Mesenchymal stem cell (in vitro differentiated cells and primary cell): Measurements from ENCODE around the gene CRHR1.

Source experiments
- DNase-seq: peaks from one replicate; pipeline ENCODE4 v3.0.0-alpha.2; 2013
- H2AFZ ChIP-seq: one replicate; pipeline ENCODE4 v1.6.1; 2013; ENCODE audit warnings: low read depth, mild to moderate bottlenecking, control low read depth, inconsistent platforms, low read length, moderate library complexity
- H2AK5ac ChIP-seq: 2 replicates; pipeline ENCODE4 v1.6.1; 2013; ENCODE audit warnings: low read length, moderate library complexity, mild to moderate bottlenecking, inconsistent platforms; ENCODE audit not compliant: severe bottlenecking
- H2BK120ac ChIP-seq: one replicate; pipeline ENCODE4 v1.6.1; 2013; ENCODE audit warnings: low read depth, mild to moderate bottlenecking, inconsistent platforms, low read length, moderate library complexity
- H2BK12ac ChIP-seq, 2 experiments: one replicate each; pipeline ENCODE4 v1.6.1; 2013; ENCODE audit warnings: inconsistent platforms in 2 of 2, low read length in 2 of 2, mild to moderate bottlenecking in 2 of 2, moderate library complexity in 2 of 2, control low read depth in 1 of 2
- H2BK15ac ChIP-seq: one replicate; pipeline ENCODE4 v1.6.1; 2013; ENCODE audit warnings: mild to moderate bottlenecking, low read depth, inconsistent platforms; ENCODE audit not compliant: poor library complexity, severe bottlenecking
- H2BK5ac ChIP-seq: 2 replicates; pipeline ENCODE4 v1.6.1; 2013; ENCODE audit warnings: low read depth, mild to moderate bottlenecking, low read length, control low read depth, inconsistent platforms; ENCODE audit not compliant: poor library complexity, severe bottlenecking
- H3K14ac ChIP-seq, 2 experiments: one replicate each; pipeline ENCODE4 v1.6.1; 2013; ENCODE audit warnings: inconsistent platforms in 2 of 2, low read length in 2 of 2, control low read depth in 1 of 2, mild to moderate bottlenecking in 1 of 2, moderate library complexity in 1 of 2
- H3K18ac ChIP-seq, 2 experiments: one replicate each; pipeline ENCODE4 v1.6.1; 2013; ENCODE audit warnings: inconsistent platforms in 2 of 2, low read length in 2 of 2, control low read depth in 1 of 2, low read depth in 1 of 2, mild to moderate bottlenecking in 1 of 2
- H3K23ac ChIP-seq, 2 experiments: one replicate each; pipeline ENCODE4 v1.6.1; 2013; ENCODE audit warnings: inconsistent platforms in 2 of 2, low read length in 2 of 2, mild to moderate bottlenecking in 2 of 2, moderate library complexity in 2 of 2, control low read depth in 1 of 2
- H3K27ac ChIP-seq: 2 replicates; pipeline ENCODE4 v1.5.1; 2013; ENCODE audit warnings: mild to moderate bottlenecking, moderate library complexity, low read length, control low read depth, inconsistent platforms; ENCODE audit not compliant: poor library complexity, severe bottlenecking
- H3K27me3 ChIP-seq, 2 experiments: 2 replicates each; pipeline versions ENCODE4 v1.6.1 to v1.7.0; 2013; ENCODE audit warnings: low read length in 2 of 2, mild to moderate bottlenecking in 2 of 2, moderate library complexity in 2 of 2, control low read depth in 1 of 2, inconsistent platforms in 1 of 2; ENCODE audit not compliant: control insufficient read depth in 1 of 2, insufficient read depth in 1 of 2
- H3K36me3 ChIP-seq, 2 experiments: 2 replicates each; pipeline versions ENCODE4 v1.6.1 to v1.7.0; 2013; ENCODE audit warnings: low read length in 2 of 2, control low read depth in 1 of 2, inconsistent platforms in 1 of 2, low read depth in 1 of 2, mild to moderate bottlenecking in 1 of 2; ENCODE audit not compliant: insufficient read depth in 2 of 2, control insufficient read depth in 1 of 2
- H3K4ac ChIP-seq, 2 experiments: one replicate each; pipeline ENCODE4 v1.6.1; 2013; ENCODE audit warnings: inconsistent platforms in 2 of 2, low read length in 2 of 2, mild to moderate bottlenecking in 2 of 2, moderate library complexity in 2 of 2, control low read depth in 1 of 2, low read depth in 1 of 2
- H3K4me1 ChIP-seq: 2 replicates; pipeline ENCODE4 v1.6.1; 2013; ENCODE audit warnings: low read depth, low read length, control low read depth; ENCODE audit not compliant: control insufficient read depth, insufficient read depth
- H3K4me2 ChIP-seq: 2 replicates; pipeline ENCODE4 v1.6.1; 2013; ENCODE audit warnings: low read length, mild to moderate bottlenecking, inconsistent platforms; ENCODE audit not compliant: poor library complexity, severe bottlenecking
- H3K4me3 ChIP-seq, 2 experiments: 2 replicates each; pipeline versions ENCODE4 v1.5.1 to v1.7.0; 2013; ENCODE audit warnings: low read length in 2 of 2, mild to moderate bottlenecking in 2 of 2, control low read depth in 1 of 2, low read depth in 1 of 2; ENCODE audit not compliant: insufficient read depth in 1 of 2
- H3K79me1 ChIP-seq: replicated peaks from 2 replicates; pipeline ENCODE4 v1.6.1; 2013; ENCODE audit warnings: mild to moderate bottlenecking, control low read depth, low read length, inconsistent platforms; ENCODE audit not compliant: poor library complexity, severe bottlenecking
- H3K9ac ChIP-seq: 2 replicates; pipeline ENCODE4 v1.7.0; 2013; ENCODE audit warnings: mild to moderate bottlenecking, low read length, moderate library complexity
- H3K9me3 ChIP-seq: 2 replicates; pipeline ENCODE4 v1.7.0; 2013; ENCODE audit warnings: mild to moderate bottlenecking, low read length; ENCODE audit not compliant: control insufficient read depth
- H4K8ac ChIP-seq: one replicate; pipeline ENCODE4 v1.6.1; 2013; ENCODE audit warnings: inconsistent platforms, mild to moderate bottlenecking, low read length, moderate library complexity
- H4K91ac ChIP-seq: one replicate; pipeline ENCODE4 v1.6.1; 2013; ENCODE audit warnings: mild to moderate bottlenecking, low read length, inconsistent platforms
- WGBS: methylation state at CpG from one replicate; pipeline ENCODE4 v1.1.7; 2013; ENCODE audit warnings: mixed read lengths; 5-methylcytosine and 5-hydroxymethylcytosine counted together

Gene CRHR1

DNA sequence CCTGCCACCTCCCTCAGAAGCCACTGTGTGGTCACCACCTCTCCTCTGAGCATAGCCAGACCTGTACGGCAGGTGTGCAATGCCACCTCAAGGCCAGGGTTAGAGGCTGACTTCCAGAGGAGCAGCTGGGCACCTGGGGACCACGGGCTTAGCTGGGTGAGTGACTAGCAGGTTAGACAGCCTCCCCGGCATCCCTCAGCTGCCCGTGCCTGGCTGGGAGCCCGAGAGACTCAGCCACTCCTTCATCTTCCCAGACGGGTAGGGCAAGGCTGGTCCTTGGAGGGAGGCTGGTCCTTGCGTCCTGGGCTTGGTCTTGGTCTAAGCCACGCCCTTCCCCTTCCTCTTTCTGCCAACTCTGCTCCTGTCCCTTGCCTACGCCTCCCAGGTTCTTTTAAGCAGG is 7.8 kb downstream of the CRHR1 start:
- Histone ChIP-seq H4K91ac (no peak overlapping the region), H3K18ac (no peak overlapping the region), H3K4me1 (no peaks in the 10 kb centered on the region), H3K4me3 (no peak overlapping the region), H2BK120ac (no peak overlapping the region), H3K9ac (no peak overlapping the region), H3K27me3 (peaks cover 75 to 100% of the 10 kb centered on the region in 2 experiments), H3K36me3 (no peaks in the 10 kb centered on the region), H3K4me2 (no peak overlapping the region), H3K23ac (no peak overlapping the region), H2AFZ (no peak overlapping the region), H3K14ac (no peak overlapping the region), H2BK12ac (no peak overlapping the region), H2AK5ac (no peak overlapping the region), H2BK15ac (no peak overlapping the region), H3K9me3 (no peaks in the 10 kb centered on the region), H4K8ac (no peak overlapping the region), H3K27ac (no peak overlapping the region), H3K79me1 (no peaks in the 10 kb centered on the region), H2BK5ac (no peak overlapping the region), H3K4ac (no peak overlapping the region)
- no peak for DNase-seq
- 64% methylated on average over 9 of the region's 9 CpGs for WGBS

GRCh38 chr17:45792437-45792836 is 8.3 kb downstream of the CRHR1 start:
- no peak overlapping the region for H4K91ac ChIP-seq
- no peak overlapping the region for H3K4me2 ChIP-seq
- H3K79me1 ChIP-seq, result no peaks in the 10 kb centered on the region
- DNase-seq, result no peak
- no peaks in the 10 kb centered on the region for H3K36me3 ChIP-seq
- H3K4ac ChIP-seq, result no peak overlapping the region
- no peak overlapping the region for H3K18ac ChIP-seq
- no peak overlapping the region for H2BK12ac ChIP-seq
- no peak overlapping the region for H2BK120ac ChIP-seq
- H4K8ac ChIP-seq, result no peak overlapping the region
- H2BK15ac ChIP-seq, result no peak overlapping the region
- H3K27ac ChIP-seq, result no peak overlapping the region
- no peaks in the 10 kb centered on the region for H3K4me1 ChIP-seq
- H3K9ac ChIP-seq, result no peak overlapping the region
- no peak overlapping the region for H3K23ac ChIP-seq
- H3K27me3 ChIP-seq, result peaks cover 70 to 96% of the 10 kb centered on the region in 2 experiments
- no peak overlapping the region for H3K14ac ChIP-seq
- no peak overlapping the region for H2AFZ ChIP-seq
- 48% methylated on average over 3 of the region's 3 CpGs for WGBS
- H3K4me3 ChIP-seq, result no peak overlapping the region
- no peak overlapping the region for H2AK5ac ChIP-seq
- no peak overlapping the region for H2BK5ac ChIP-seq
- H3K9me3 ChIP-seq, result no peaks in the 10 kb centered on the region

DNA sequence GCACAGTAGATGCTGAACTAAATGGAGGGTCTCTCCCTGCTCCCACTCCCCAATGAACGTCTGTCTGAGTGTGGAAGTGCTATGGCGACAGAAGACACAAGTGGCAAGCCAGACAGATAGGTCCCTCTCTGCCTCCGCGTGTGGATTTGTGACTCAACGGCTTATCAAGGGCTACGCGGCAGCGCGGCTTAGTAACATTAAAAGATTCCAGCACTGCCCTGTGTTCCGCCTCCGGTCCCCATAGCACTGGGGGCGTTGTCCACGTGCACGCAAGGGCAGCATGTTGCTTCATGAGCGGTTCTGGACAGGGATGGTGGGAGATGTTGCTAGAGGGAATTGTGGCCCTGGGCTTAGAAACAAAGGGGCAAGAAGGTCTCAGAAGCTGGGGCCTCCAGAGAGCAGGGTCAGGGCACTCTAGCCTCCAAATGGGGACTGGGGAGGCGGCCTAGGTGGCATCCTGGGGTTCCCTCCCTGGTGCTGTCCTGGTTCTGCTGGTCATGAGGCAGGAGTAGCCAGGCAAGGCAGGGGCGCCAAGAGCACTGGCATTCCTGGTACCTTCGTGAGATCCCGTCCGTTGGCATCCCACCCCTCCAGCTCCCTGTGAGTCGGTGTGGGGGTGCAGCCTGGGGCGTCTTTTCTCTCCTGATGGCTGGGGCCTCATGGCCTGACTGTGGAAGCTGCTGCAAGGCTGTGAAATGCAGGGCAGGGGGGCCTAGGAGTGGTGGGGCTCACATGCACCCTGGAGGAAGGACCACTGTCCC is 9.1 kb downstream of the CRHR1 start:
- no peak overlapping the region for H3K27ac ChIP-seq
- no peak overlapping the region for H2BK120ac ChIP-seq
- no peaks in the 10 kb centered on the region for H3K4me1 ChIP-seq
- H2AFZ ChIP-seq, result no peak overlapping the region
- no peak overlapping the region for H2BK5ac ChIP-seq
- H3K4me2 ChIP-seq, result no peak overlapping the region
- peaks cover 63 to 95% of the 10 kb centered on the region in 2 experiments for H3K27me3 ChIP-seq
- no peak overlapping the region for H3K4me3 ChIP-seq
- H4K91ac ChIP-seq, result no peak overlapping the region
- H3K18ac ChIP-seq, result no peak overlapping the region
- no peaks in the 10 kb centered on the region for H3K79me1 ChIP-seq
- no peak for DNase-seq
- H3K9ac ChIP-seq, result no peak overlapping the region
- H4K8ac ChIP-seq, result no peak overlapping the region
- no peak overlapping the region for H2AK5ac ChIP-seq
- H3K23ac ChIP-seq, result no peak overlapping the region
- H3K9me3 ChIP-seq, result no peaks in the 10 kb centered on the region
- WGBS, result 80% methylated on average over 22 of the region's 22 CpGs
- H3K36me3 ChIP-seq, result no peaks in the 10 kb centered on the region
- no peak overlapping the region for H3K14ac ChIP-seq
- H2BK15ac ChIP-seq, result no peak overlapping the region
- no peak overlapping the region for H2BK12ac ChIP-seq
- no peak overlapping the region for H3K4ac ChIP-seq

- H3K4ac ChIP-seq, result no peak overlapping the region
- H3K36me3 ChIP-seq, result no peaks in the 10 kb centered on the region
- no peak overlapping the region for H3K23ac ChIP-seq
- H2BK12ac ChIP-seq, result no peak overlapping the region
- peaks cover 57 to 90% of the 10 kb centered on the region in 2 experiments for H3K27me3 ChIP-seq
- no peaks in the 10 kb centered on the region for H3K79me1 ChIP-seq
- no peak overlapping the region for H3K14ac ChIP-seq
- no peak overlapping the region for H3K4me3 ChIP-seq
- H3K9me3 ChIP-seq, result no peaks in the 10 kb centered on the region
- no peak overlapping the region for H4K8ac ChIP-seq
- no peak for DNase-seq
- H2AK5ac ChIP-seq, result no peak overlapping the region
- H3K9ac ChIP-seq, result no peak overlapping the region
- no peak overlapping the region for H2BK120ac ChIP-seq
- no peak overlapping the region for H2BK5ac ChIP-seq
- no peaks in the 10 kb centered on the region for H3K4me1 ChIP-seq
- H3K27ac ChIP-seq, result no peak overlapping the region
- no peak overlapping the region for H4K91ac ChIP-seq
- no peak overlapping the region for H2AFZ ChIP-seq
- H3K4me2 ChIP-seq, result no peak overlapping the region
- no peak overlapping the region for H2BK15ac ChIP-seq
- WGBS, result 81% methylated on average over 7 of the region's 8 CpGs
- no peak overlapping the region for H3K18ac ChIP-seq
Measured at GRCh38 chr17:45793999-45794540, 9.9 kb downstream of the CRHR1 start.
